Renal cortex interstitium (tissue), 11 donors: ENCODE results near the gene ADGRB2. TPM values are rescaled to one million over a fixed set of nuclear protein-coding genes. Genes with fewer than 3 reads are reported as not detected.

Experiments used
- DNase-seq, 11 donors: peaks; one replicate each; pipeline ENCODE4 v3.0.0-alpha.2; 2013; ENCODE audit warnings: low read depth in 9 of 11, low spot score in 4 of 11; ENCODE audit errors: extremely low read depth in 1 of 11
- polyA plus RNA-seq, 3 donors: library from polyadenylated mRNA; unstranded; fragments of 120-200 nt; gene quantifications; one replicate each; pipeline ENCODE4 v1.2.1, GENCODE V29; 2013; ENCODE audit not compliant: insufficient read length in 3 of 3

ADGRB2 gene
- polyA plus RNA-seq, 3 donors = 9.7 to 17.9 (median 16.7) TPM

DNA sequence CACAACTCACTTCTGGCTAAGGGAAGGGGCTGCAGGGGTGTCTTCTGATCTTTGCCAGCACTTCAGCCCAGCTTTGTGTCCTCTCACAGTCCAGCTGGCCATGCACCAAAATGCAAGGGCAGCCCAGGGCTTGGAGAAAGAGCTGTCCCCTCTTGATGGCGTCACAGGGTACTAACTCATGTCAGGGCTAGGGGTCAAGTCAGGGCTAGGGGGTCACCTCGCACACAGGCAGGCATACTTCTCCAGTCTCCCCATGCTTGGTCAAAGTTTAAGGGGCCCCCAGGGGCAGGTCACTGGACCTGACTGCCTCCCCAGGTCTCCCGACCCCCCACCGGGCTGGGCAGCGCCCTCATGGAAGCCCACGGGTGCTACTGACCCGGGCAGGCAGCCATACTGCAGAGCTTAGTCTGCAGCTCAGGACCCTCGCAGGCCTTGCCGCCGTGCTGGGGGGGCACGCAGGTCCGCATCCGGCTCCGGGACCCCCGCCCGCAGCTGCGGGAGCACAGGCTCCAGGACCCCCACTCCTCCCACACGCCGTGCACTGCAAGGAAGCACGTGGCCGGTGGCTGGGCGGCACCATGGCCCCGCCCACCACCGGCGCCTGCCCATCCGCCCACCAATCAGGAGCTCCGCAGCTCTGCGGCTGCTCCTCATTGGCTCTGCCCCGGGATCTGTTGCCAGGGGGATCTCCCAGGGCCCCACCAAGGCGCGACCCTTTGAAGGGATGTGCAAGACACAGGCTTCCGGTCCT lies 21.5 kb downstream of the ADGRB2 start:
- no peak for DNase-seq

DNA sequence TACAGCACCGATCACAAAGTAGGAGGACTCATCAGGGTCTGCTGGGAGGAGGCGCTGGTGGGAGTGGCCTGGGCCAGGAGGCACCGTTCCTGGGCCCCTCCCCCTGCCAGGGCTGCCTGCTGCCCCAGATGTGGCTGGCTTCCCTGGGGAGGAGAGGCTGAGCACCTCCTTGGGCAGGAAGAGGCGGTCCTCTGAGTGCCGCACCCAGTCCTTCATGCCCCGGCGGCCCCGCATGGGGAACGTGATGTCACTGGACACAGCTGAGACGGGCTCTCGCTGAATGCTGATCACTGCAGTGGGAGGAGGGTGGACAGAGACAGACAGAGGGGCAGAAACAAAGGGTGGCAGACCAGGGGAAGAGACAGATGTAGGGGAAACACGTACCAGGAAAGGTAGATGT lies 24.8 kb downstream of the ADGRB2 start:
- no peak for DNase-seq

DNA sequence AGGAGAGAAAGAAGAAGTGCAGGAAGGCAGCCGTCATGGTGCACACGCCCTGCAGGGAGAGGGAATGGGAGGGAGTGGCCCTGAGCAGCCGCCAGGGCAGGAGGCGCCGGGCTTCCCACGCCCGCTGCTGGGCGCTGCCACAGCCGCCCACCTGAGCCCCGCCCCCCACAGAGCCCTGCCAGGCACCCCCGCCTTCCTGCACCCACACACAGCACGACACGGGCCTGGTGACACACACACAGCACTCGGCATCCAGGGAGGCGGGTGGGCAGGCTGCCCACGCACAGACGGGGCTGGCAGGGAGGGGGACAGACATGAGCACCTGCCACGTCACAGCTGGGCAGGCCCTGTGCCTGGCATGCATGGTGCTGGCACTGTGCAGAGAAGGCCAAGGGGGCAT lies 27.5 kb downstream of the ADGRB2 start:
- no peak for DNase-seq

DNA sequence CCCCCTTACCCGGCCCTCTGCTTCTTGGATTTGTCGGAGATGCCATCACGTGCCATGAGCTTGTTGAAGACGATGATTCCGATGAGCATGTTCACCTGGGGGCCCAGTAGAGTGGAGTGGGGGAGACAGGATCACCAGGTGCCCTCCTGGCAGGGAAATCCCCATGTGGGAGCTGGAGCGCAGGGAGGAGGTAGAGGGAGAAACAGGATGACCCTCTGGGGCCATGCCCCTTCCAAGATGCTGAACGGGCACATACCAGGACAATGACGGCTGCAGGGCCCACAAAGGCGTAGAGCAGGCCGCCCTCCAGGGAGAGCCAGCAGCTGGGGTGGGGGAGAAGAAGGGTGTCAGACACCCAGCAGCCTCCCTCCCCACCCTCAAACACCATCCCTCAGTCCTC lies 28.6 kb downstream of the ADGRB2 start:
- DNase-seq = no peak

DNA sequence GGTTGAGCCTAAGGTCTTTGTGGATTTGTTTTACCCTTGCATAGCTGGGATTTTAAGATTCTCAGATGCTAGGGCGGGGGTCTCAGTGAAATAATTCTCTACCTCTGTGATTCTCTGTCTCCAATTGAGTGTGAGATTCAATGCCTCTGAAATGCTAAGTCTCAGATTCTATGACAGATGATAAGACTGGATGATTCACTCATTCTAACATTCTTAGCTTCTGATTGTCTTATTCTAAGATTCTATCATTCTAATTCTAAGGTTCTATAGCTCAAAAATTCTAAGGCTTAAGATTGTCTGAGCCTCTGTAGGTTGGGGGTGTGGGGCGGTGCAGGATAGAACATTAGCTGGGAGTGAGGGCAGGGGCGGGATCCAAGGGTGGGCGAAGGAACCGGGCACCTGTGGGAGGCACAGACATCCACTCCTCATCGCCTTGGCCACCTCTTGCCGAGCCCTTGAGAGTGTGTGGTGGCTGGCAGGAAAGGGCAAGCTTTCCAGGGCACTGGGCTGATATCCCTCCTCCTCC lies 29.5 kb downstream of the ADGRB2 start:
- DNase-seq = no peak

DNA sequence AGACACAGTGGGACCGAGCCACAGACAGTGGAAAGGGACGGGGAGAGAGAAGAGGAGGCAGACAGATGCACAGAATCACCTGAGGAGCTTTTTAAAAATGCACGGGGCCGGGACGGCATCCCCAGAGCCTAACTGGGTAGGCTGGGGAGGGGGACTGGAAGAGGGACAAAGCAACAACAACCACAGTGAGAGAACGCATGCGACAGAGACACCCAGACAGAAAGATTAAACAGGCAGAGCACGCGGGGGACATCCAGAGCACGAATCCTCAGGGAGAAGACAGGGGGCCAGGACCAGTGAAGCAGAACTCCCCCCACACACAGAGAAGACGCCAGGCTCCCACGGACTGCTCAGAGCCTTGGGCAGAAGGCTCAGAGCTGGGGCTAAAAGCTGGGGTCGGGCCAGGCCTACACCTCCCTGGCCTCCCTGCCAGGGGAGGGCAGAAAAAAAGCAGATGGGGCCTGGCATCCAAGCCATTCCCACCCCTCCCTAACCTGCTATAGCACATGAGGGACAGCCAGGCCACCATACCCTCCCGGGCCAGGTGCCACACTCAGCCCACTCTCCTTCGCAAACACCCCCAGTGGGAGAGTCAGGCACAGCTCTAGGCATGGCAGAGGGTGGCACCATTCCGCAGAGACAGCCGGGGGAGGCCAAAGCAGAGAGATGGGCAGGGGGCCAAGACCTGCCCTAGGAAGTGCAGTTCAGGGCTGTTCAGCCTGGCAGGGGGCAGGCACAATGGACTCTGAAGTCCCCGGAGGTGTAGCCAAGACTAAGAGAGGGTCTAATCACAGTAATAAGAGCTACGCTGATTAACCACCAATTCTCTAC lies 30.5 kb downstream of the ADGRB2 start:
- DNase-seq = no peak

DNA sequence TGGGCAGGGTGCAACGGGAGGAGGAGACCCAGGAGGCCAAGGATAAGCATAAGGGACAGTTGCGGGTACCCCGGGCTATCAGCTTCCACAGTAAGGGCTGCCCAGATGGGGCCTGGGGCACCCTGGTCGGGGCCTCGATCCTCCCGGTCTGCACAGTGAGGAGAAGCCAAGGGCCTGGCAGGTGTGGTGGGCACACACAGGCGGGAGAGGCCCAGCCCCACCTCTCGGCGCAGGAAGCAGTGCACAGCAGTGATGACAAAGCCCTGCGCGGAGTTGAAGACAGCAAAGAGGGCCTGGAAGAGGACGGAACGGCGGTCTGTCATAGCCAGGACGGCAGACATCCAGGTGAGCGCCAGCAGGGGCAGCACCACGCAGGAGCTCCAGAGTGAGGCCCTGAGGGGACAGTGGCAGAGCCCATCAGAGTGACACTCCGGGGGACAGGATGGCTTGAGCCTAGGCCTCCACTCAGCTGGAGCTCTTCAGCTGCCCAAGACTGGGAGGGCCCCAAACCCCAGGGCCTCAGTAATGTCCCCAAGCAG lies 31.3 kb downstream of the ADGRB2 start:
- DNase-seq = no peak

DNA sequence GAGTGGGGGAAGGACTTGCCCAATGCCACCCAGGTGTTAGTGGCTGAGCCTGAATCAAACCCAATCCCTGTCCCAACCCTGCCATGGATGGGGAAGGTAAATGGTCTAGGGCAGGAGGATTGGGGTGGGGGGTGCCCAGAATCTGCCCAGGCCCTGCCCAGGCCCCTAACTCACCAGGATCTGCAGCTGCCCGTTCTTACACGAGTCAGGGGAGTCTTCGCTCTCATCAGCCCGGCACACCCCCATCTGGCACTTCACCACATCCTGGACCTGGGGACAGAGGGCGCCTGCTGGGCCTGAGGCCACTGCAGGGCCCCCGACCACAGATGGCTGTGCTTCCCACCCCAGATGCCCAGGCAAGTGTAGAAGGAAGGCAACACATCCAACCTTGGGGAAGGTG lies 31.8 kb downstream of the ADGRB2 start:
- DNase-seq = no peak

DNA sequence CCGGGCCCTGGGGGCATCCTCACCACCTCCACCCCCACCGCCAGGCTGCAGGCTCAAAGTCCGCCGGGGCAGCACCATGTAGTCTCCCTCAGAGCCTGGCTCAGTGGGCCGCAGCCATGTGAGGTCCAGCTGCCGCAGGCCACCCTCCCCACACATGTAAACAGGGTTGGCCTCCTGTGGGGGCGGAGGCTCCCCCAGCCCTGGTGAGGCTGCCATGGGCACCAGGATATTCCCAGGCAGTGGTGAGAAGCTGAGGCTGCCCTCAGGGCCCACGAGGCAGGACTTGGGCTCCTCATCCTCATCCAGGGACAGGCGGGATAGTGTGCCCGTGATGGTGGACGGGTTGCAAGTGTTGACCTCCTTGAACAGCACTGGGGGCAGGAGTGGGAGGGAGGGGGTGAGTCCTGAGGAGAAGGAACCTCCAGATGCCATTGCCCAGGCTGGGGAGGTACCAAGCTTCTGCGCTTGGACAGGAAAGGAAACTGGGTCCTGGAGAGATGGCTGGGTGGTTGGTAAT lies 33.0 kb downstream of the ADGRB2 start:
- no peak for DNase-seq

DNA sequence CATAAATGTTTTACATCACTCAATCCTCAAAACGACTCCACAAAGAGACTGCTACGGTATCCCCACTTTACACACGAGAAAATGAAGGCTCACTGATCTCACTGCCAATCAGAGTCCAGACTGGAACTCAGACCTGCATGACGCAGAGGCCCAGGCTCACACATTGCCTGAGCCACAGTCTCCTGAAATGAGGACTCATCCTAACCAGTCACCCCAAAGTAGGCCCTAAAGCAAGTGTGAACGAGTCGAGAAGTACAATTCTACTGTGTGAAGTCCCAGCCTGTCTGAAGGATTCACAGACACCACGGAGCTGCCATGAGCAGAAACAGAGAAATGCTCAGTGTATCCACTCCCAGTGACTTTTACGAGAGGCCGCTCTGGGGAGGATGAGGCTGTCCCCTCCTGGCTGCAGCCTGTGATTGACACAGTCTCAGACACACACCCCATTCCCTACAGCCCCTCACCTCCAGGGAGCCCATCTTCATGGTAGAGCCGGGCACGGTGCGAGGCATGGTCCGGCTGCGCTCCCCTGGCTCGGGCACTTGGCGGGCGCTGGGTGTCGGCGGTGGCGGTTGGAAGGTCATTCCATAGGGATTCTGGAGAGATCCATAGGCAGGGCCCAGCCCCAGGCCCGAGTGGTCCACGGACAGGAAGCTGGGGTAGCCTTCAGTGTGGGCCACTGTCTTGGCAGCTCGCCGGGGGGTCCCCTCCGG lies 33.6 kb downstream of the ADGRB2 start:
- DNase-seq = no peak

DNA sequence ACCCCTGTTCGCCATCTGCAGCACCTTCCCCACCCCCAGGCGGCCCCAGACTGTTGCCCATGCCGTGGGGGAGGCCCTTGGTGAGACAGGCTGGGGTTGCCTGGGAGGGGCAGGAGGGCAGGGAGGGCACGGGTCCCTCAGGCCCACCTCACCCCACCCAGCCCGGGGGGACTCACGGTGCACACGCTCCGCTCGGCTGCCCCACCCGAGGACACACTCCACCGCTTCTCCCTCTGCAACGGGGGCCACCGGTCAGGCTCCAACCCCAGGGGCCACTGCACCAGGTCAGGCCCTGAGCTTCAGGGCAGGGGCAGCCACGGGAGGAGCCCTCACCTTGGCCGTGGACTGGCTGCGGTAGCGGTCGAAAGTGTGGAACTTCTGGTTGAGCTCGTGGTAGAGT lies 36.3 kb downstream of the ADGRB2 start:
- no peak for DNase-seq

DNA sequence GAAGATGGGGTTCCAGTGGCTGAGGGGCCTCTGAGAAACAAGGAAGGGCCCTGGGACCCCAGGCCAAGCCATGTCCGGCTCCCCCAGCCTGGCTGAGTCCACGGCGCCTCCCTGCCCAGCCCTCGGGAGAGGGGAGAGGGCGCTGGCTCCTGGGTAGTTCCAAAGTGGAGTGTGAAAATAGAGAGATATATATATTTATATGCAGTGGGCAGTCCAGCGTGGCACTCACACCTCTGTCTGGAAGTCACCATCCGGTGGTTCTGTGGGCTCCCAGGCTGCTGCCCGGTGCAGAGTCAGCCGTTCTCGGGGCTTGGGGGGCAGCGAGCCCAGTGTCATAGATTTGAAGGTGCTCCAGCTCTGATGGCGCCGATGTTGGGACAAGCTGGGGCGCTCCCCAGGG lies 36.9 kb downstream of the ADGRB2 start:
- no peak for DNase-seq

DNA sequence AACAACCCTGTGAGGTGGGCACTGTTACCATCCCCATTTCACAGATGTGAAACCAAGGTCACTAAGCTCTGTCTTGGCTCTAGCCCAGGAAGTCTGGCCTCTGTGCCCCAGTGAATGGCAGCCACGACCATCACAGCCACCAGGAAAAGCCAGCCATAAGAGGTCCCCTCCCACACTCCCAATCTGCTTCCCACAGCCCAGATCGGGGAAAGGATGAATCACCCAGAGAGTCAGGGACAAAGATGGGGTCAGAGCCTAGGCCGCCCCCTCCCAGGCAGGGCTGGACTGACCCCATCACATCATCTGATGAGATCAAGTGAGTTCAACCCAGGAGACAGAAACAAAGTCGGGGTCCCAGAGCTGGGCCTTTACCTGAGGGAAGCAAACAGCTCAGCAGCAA lies 37.4 kb downstream of the ADGRB2 start:
- DNase-seq = no peak

DNA sequence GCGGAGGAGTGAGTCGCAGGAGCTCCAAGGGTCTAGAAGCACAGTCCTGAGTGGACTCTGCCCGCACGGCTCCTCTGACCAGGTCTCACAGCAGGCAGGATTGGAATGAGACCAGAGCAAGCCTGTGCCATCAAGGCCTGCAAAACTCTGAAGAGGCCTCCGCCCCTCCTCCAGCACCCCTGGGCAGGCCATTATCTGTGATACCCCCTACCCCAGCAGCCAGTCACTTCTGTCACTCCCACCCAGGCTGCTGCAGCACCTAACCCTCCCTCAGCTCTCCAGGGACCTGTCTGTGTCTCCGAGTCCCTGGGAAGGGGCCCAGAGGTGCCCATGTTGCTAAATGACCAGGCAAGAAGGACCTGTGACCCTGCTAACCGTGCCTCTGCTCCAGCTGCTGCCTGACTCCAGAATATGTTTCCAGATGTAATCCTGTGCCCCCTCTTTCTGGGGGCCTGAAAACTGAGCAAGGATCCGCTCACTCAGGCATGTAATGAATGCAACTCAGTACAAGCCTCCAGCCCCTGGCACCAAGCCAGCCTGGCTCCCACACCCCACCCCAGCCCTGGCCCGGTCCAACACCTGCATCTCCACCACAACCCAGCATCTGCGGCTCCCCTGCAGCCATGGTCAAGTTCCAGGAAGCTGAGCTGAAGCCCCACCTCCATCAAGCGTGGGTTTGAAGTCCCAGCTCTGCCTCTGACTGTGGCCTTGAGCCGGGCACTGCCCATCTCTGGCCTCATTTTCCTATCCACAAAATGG lies 38.2 kb downstream of the ADGRB2 start:
- DNase-seq = peak in 2 of 11 donors; percentile 28 to 53

DNA sequence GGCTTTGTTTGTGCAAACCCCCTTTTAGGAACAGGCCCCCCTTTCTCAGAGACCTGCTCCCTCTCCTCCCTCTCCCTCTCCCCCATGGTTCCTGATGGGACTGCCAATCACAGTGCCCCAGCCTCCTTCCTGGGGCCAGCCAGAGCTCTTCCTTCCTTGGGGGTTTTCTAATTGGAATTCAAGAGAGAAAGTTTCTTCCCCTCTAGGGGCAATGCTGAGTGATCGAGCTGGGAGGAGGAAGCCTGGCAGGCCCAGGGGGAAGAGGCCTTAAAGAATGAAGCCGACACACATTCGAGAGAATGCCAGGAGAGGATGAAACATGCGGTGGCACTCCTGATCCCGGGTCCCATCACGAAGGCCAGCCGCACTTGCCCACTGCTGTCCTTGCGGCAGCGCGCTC lies 39.0 kb downstream of the ADGRB2 start:
- no peak for DNase-seq

DNA sequence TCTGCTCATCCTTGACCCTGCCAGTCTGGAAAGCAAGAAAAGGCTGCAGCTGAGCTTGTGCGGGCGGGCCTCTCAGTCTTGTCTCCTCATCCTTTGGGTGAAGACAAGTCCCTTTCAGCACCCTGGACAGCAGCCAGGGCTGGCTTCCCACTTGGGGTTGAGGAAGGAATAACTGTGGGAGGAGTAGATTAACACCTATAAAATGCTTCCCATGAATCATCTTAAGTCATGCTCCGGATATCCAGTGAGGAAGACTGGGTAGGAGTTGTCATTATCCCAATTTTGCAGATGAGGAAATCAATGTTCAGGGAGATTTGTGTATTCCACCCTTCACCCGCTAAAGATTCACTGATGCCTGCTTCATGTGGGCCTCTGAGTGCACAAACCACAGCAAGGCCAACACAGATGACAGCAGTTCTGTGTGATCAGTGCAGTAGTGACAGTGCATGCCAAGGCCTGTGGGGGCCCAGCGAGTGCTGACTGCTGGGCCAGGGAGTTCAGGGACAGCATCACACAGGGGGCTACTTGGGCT lies 40.2 kb downstream of the ADGRB2 start:
- peak in 8 of 11 donors; percentile 55 to 88 (median 74) for DNase-seq

DNA sequence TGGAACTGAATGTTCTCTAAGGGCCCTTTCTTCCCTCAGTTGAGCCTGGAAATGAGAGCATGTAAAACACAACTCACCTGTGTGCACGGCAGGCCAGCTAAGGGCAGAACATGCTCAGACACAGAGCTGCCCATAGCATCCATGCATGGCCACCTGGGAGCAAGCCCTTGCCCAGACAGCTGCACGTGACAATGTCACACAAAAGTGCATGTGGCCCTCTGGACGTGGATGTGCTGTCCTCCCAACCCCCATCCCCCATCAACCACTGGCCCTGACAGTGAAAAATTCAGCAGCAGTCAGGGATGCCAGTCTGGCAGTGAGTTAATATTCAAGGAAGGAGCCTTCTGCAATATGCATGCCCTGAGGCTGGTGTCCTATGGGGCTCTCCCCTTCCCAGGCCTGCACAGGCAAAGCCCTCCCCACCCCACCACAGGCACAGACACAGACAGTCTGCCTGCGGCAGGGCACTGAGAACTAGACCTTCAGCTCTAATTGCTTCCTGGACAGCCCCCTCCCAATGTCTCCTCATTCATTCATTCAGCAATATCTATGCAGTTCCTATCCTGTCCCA lies 45.7 kb downstream of the ADGRB2 start:
- no peak for DNase-seq

DNA sequence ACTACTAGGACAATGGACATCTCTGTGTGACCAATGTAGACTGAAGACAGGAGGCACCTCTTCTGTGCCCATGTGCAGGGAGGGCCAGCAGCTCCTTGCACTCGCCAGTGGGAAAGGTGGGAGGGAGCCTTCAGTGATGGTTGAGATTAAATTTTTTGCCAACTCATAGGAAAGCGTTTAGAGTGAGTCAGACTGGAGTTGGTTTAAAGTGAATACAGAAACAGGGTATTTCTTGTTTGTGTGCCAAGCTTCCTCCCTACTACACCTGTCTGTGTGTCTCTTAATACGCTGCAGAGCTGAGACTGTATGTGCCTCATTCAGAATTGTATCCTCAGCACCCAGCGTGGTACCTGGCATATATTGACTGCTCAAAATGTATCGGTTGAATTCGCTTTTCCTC lies 46.8 kb downstream of the ADGRB2 start:
- no peak for DNase-seq
